Central memory CD4-positive, alpha-beta T cell (primary cell): ENCODE data around the gene METRNL.

ENCODE experiments used
- DNase-seq: peaks from one replicate; pipeline ENCODE4 v3.0.0; 2022

METRNL gene

DNA sequence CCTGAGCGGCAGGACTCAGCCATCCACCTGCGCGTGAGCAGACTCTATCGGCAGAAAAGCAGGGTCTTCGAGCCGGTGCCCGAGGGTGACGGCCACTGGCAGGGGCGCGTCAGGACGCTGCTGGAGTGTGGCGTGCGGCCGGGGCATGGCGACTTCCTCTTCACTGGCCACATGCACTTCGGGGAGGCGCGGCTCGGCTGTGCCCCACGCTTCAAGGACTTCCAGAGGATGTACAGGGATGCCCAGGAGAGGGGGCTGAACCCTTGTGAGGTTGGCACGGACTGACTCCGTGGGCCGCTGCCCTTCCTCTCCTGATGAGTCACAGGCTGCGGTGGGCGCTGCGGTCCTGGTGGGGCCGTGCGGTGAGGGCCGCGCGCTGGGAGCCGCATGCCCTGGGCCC, 14.9 kb downstream of the METRNL start:
- DNase-seq = no peak

DNA sequence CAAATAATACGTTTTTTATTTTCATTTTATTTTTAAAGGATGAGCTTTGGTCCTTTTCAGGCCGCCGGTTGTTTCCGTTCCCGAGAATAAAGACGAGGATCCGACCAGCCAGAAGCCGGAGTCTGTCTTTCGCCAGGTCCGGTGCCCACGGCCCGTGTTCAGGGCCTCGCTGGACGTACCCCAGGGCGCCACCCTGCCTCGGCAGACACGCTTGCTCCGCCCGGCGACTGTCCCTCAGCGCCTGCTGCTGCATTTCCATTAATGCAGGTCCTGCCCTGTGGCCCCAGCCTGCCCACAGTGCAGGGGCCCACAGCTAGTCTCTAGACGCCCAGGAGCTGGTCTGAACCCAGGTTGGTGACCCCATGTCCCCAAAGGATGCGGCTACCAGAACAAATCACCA, 15.6 kb downstream of the METRNL start:
- no peak for DNase-seq

DNA sequence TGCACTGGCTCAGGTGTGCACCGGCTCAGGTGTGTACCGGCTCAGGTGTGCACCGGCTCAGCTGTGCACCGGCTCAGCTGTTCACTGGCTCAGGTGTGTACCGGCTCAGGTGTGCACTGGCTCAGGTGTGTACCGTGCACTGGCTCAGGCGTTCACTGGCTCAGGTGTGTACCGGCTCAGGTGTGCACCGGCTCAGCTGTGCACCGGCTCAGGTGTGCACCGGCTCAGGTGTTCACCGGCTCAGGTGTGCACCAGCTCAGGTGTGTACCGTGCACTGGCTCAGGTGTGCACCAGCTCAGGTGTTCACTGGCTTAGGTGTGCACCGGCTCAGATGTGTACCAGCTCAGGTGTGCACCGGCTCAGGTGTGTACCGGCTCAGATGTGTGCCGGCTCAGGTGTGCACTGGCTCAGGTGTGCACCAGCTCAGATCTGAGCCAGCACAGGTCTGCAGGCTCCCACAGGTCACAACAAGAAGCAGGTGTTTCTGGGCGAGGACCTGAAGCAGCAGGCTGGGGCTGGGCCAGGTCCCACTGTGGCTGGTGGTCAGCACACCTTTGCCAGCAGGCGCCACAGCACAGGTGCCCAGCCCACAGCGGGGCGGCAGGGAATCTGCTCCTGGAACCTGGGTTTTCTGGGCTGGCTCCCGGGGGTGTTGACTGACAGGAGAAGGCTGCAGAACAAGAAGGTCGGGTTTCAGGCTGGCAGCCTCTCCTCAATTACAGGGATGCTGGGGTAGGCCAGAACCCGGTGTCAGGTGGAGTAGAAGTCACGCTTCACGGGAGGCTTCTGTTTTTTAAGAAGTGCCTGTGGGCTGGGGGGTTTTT, 17.2 kb downstream of the METRNL start:
- no peak for DNase-seq

DNA sequence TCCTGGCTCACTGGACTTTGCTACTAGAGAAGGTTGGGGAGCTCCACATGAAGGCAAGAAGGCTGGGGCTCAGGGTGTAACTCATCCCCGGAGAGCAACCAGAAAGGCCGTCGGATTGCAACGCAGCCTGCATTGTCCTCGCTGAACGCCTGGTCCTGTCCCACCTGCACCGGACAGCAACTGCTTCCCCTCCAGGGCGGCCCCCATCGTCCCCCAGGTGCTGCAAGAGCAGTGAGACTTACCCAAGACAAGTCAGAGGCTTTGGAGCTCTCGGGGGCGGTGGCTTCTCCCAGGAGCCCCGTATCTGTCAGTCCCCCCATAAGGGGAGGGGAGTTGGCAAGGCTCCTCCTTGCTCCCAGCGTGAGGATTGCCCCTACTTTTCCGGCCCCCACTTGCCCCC, 18.4 kb downstream of the METRNL start:
- DNase-seq = no peak

DNA sequence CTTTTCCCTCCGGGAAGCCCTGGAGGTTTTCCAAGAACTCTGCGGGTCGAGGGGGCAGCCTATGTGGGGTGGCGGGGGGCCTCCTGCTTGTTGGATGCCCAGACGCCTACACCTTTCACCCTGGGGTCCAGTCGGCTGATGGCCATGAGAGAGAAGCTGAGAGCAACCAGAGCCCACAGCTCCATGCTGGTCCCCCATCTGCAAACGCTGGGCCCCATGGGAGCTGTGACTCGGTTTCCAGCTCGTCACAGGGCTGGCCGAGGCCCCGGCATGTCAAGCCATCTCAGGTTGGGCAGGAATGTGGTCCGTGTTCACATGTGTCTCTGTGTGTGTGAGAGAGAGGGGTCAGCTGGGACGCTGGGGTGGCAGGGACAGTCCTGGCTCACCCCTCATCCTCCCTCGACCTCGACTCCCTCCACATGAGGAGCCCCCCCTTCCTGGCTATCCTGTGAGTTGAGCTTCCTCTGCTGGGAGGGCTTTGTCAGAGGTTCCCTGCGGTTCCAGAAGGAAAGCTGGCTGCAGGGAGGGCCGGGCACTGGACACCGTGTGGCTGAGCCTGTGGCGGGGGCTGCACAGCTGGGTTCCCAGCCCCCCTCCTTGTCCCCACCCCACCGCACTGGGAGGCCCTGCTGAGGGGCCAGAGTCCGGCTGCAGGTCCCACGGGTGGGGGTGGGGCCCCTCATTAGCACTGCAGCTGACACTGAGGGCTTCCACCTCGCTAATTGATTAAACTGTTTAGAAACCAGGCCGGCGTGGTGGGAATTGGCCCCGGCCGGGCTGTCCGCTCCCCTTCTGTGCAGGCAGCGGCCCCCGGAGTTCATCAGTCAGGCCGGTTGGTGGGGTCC, 19.1 kb downstream of the METRNL start:
- DNase-seq = no peak

DNA sequence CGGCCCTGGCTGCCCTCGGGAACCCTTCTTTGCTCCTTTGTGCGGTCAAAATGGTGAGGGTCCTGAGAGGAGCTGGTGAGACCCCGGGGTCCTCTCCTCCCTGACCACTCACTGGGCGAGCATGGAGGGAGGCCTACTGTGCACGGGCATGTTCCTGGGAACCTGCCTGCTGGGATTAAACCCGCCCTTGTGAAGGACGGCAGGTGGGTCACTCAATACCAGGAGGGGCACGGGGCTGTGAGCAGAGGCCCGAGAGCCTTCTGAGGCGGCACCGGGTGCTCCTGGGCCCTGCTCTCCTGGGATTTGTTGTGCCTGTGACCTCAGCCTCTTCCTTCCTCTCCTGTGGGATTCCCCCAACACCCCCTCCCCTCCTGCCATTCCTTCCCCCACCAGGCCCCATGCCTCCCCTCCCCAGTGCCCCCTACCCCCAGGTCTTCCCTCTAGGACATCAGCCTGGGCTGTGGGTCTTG, 19.7 kb downstream of the METRNL start:
- DNase-seq = no peak

DNA sequence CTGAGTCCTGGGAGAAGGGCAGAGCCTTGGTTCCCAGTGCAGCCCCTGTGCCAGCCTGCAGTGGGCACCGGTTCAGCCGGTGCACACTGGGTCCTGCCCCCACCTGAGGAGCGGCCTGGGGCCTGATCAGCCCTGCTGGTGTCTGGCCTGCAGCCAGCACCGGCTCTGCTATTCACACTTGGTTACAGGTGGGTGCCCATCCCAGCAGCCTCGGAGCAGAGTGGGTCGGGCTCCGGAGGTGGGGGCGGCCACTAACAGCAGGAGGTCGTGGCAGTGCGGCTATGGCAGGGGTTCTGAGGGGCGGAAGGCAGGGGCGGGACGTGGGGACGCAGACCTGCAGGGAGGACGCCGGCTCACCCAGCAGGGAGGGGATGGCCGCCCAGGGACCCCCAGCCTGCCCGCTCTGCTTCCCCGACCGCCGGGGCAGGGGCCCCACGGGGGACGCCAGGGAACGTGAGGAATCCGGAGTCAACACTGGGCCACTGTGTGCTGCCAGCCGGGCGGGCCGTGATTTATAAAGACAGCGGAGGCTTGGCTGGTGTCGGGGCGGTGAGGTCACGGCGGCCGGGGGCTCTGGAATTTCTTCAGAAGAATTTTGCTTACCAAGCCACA, 20.3 kb downstream of the METRNL start:
- DNase-seq = no peak

DNA sequence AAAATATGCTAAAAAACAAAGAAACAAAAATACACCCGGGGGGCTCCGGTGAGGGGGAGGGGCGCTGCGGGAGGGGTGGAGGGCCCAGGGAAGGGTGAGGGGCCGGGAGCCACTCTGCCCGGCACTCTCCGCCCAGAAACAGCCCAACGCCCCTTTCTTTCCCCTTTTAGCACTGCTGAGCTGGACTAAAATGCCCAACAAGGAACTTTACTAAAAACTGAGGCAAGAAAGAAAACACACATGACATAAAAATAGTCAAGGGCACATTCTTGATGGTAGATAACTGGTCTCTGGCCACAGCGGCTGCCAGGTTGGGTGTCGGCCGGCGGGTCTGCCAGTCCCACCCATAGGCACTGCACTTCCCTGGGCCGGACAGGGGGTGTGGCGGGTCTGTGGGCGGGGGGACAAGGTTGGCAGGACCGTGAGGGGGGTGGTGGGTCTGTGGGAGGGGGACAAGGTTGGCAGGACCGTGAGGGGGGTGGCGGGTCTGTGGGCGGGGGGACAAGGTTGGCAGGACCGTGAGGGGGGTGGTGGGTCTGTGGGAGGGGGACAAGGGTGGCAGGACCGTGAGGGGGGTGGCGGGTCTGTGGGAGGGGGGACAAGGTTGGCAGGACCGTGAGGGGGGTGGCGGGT, 20.9 kb downstream of the METRNL start:
- no peak for DNase-seq

DNA sequence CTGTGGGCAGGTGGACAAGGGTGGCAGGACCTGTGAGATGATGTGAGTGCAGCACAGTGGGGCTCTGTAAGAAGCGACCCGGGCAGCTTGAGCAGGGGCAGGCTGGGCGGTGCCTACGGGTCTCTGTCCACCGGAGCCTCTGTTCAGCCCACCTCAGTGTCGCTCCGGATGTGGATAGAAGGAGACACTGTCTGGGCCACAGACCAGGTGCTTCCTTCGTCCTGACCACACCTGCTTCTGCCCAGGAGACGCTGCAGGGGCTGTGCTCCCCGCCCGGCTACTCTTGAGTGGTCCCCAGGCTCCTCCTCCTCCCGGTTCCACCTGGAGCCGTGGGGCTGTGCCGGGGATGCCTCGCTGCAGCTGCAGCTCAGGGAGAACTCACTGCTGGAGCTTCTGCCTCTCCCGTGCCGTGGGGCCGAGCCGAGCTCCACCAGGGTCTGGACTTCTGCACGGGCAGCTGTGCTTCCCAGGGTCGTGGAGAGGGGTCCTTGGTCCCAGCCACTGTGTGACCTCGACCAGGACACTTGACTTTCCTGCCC, 21.5 kb downstream of the METRNL start:
- no peak for DNase-seq

DNA sequence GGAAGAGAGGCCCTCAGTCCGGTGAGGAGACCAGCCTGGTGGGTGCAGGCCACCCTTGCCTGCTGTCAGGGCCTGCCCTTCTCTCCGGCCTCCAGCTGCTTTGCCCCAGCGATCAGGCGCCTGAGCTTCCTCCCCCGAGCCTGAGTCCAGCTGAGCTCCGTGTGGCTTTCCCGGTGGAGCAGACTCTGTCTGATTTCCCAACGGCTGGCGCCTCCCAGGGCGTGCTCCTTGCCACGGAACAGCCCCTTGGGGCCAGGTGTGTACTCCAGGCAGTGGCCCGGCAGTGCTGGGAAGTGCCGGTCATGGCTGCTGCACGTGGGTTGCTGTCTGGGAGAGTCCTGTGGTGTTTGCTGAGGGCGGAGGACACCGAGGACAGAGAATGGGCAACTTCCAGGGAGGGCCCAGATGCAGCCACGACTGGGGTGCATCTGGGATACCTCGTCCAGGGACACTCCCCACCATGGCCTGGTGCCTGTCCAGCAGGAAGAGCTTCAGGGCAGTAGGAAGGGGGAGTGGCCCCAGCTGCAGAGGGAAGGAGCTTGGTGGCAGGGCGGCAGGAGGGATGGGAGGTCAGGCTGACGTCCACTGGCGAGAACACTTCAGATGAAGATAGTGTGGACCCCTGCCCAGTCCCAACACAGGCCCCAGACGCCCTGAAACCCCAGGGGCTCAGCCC, 22.5 kb downstream of the METRNL start:
- DNase-seq = no peak

DNA sequence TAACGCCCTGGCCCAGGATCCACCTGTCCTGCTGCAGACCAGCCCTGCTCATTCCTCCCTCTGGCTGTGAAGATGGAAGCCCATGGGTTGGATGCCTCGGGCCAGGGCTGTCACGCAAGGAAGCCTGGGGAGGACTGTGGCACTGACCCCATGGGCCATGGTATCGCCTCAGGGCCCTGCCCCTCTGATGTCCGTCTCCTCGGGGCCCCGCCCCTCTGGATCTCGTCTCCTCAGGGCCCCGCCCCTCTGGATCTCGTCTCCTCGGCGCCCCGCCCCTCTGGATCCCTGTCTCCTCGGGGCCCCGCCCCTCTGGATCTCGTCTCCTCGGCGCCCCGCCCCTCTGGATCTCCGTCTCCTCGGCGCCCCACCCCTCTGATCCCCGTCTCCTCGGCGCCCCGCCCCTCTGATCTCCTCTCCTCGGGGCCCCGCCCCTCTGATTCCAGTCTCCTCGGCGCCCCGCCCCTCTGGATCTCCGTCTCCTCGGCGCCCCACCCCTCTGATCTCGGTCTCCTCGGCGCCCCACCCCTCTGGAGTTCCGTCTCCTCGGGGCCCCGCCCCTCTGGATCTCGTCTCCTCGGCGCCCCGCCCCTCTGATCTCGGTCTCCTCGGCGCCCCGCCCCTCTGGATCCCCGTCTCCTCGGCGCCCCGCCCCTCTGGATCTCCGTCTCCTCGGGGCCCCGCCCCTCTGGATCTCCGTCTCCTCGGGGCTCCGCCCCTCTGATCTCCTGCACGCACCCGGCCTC, 24.0 kb downstream of the METRNL start:
- DNase-seq = no peak

DNA sequence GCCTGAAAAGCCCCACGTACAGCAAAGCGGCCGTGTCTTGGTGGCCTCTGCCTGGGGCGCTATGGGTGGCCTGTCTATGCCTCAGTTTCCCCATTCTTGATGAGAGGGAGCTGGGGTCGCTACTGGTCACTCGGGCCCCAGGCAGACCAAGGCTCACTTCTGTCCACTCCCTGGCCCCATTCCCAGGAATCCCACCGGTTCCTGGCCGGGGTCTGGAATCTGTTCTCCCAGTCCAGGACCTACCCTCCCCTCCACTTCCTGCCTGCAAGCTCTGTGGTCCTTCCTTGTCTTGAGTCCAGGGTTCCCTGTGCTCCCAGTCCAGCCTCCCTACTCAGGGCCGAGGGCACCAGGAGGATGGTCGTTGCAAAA, 24.5 kb downstream of the METRNL start:
- no peak for DNase-seq

DNA sequence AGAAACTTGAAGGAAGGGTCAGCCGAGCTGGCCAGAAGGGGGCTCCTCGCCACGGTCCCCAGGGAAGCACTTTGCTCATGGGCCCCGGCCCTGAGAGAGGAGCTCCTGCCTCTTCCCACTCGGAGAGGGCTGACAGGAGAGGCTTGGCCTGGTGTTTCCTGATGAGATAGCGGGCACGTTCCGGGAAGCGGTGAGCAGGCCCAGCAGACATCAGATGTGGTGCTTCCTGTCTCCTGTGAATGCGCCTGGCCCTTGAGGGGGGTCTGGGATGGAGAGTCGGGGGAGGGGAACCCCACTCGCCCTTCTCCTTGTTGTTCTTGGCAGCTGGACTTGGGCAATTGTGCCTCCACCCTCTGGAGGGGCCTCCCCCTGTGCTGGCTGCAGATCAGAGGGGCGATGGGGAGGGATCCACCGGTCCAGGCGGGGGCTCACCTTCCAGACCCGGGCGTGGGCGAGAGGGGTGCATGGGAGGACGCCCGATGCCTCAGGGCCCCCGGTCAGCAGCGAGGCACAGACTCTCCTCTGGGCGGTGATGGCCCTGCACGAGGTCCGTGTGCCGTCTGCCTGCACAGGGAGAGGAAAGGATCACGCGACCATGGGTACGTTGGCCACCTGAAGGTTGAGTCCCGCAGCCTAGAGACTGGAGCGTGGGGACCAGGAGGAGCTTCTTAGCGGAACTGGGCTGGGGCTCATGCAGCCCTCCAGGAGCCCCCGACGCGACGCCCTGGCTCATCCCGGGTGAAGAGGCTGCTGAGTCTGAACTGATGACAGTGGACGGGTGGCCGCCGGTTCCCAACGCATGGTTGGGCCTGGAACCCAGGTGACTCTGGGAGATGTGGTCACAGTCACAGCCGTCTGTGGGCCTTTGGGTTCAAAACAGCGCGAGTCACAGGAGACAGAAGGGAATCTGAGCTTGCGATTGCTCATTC, 25.4 kb downstream of the METRNL start:
- DNase-seq = no peak

DNA sequence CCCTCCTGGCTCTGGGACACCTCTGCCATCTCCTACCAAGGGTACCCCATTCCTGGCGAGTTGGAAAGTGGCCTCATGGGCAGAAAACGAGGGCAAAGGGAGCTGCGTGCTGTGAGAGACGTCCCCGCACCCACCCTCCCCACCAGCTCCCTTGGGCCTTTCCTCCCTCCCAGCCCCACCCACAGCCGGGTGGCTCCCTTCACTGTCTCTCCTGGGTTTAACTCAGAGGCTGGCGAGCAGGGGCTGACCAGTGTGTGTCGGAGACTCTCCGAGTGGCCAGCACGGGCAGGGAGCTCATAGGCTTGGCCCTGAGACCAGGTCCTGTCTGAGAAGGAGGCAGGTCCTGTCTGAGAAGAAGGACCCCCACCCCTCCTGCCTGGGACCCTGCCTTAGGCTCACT, 26.1 kb downstream of the METRNL start:
- no peak for DNase-seq

DNA sequence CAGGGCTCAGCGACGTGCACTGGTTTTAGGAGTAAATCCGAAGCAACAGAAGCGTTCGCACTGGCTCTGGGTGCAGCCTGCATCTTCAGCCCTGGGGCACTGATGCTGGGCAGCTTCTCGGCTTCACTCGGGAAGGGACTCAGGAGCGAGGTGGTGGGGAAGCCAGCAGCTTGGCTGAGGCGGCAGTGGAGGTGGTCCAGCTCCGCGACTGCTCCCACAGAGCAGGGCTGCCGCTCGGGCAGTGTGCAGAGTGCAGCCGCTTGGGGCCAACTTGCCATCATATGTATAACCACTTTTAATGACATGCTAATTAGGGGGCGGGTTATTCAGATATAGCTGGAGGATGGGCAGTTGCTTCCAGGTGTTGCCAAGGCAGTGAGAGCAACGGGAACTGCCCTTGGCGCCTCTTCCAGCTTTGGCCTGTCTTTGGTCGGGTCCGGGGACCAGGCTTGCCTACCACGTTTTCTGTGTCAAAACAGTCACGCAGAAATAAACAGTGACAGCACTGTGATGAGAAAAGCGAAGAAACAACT, 26.7 kb downstream of the METRNL start:
- DNase-seq = no peak

DNA sequence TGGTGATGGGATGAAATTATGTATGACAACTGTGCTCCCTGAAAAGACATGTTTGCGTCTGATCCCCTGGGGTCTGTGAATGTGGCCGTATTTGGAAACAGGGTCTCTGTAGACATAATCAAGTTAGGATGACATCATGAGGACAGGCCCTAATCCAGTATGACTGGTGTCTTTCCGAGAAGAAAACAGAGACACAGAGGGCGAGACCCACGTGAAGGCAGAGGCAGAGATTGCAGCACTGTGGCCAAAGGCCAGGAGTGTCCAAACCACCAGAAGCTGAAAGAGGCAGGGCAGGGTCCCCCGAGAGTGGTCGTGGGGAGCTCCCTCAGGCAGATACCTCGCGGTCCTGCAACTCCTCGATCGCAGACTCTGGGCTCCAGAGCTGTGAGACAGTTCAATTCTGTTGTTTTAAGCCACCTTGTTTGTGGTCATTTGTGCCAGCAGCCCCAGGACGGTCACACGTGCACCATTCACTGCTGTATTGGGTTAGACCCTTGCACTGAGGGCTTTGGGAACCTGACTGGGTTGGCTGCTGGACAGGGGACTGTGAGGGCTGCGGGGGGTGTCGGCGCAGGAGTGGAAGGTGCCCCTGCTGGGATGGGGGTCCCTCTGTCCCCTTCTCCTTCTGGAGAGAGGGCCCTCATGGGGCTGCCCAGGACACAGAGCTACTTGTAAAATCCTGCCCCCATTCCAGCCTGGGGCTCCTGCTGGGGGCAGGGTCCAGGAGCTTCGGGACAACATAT, 27.7 kb downstream of the METRNL start:
- no peak for DNase-seq

DNA sequence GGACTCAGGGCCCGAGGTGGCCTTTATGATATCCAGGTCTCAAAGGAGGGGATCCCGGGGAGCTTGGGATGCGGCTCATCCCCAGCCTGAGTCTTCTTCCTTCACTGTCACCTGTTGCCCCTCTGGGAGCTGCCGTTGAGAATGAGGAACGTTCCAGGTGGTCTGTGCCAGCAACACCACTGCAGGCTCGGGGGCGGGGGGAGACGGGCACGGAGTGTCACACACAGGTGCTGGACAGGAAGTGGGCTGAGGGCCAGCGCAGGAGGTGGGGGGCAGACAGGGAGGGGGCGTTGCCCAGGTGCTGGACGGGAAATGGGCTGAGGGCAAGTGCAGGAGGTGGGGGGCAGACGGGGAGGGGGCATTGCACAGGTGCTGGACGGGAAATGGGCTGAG, 28.2 kb downstream of the METRNL start:
- DNase-seq = no peak

DNA sequence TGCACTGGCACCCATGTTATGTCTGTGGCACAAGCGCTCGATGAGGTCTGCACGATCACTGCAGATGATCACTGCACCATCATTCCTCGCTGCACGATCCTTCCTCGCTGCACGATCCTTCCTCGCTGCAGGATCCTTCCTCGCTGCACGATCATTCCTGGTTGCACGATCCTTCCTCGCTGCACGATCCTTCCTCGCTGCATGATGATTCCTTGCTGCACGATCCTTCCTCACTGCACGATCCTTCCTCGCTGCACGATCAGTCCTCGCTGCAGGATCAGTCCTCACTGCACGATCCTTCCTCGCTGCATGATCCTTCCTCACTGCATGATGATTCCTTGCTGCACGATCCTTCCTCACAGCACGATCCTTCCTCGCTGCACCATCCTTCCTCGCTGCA, 29.3 kb downstream of the METRNL start:
- DNase-seq = no peak

DNA sequence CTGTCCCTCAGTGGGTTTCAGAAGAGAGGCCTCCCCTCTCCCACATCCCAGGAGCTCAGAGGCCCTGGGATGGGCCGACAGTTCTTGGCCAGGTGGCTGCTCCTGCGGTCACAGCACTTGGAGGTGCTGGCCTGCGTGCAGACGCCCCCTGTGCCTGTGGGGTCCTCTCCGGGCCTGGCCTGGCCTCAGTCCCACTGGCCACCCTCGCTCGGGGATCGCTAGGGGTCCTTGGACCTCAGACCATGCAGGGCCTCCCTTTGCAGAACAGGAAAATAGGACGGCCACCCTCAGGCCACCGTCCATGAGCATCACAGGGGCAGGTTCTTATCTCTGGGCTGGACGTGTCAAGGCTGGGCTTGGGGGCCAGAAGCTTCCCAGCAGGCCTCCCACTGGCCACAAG, 30.0 kb downstream of the METRNL start:
- no peak for DNase-seq
